H1 (cell line): ENCODE results near the gene CD3D. TPM values are rescaled to one million over a fixed set of nuclear protein-coding genes. Genes with fewer than 3 reads are reported as not detected.

Source experiments
- CTCF ChIA-PET: fragments of 300-600 bp; sonication (Branson Sonifier 250); formaldehyde crosslinking; loops from one replicate; lab custom pipeline; 2021; ENCODE audit not compliant: partially characterized antibody; lab: Charles Lee
- POLR2A ChIA-PET: fragments of 300-600 bp; sonication (Branson Sonifier 250); formaldehyde crosslinking; loops from one replicate; lab custom pipeline; 2021; ENCODE audit warnings: inconsistent platforms; ENCODE audit not compliant: partially characterized antibody; lab: Charles Lee
- DNase-seq, 2 experiments: peaks; one replicate each; pipeline versions ENCODE4 v3.0.0 to v3.0.0-alpha.2; 2010 to 2022; ENCODE audit warnings: low spot score in 2 of 2, low read depth in 1 of 2, mixed read lengths in 1 of 2
- FAIRE-seq: peaks from 2 replicates; lab custom pipeline; 2011; peaks lifted over from hg19 to GRCh38; lab: Jason Lieb, UNC
- H2AFZ ChIP-seq: 2 replicates; pipeline ENCODE4 v1.8.1; 2012; ENCODE audit warnings: low read length, inconsistent platforms
- H2AK5ac ChIP-seq: 2 replicates; pipeline ENCODE4 v1.6.1; 2013; ENCODE audit warnings: low read depth, low read length
- H2BK120ac ChIP-seq: replicated peaks from 2 replicates; pipeline ENCODE3; 2013; ENCODE audit warnings: low read depth, low read length, inconsistent platforms
- H2BK12ac ChIP-seq: 2 replicates; pipeline ENCODE4 v1.6.1; 2013; ENCODE audit warnings: low read depth, low read length
- H2BK15ac ChIP-seq: 2 replicates; pipeline ENCODE4 v1.6.1; 2013; ENCODE audit warnings: low read length
- H2BK20ac ChIP-seq: 2 replicates; pipeline ENCODE4 v1.6.1; 2013; ENCODE audit warnings: low read length
- H2BK5ac ChIP-seq: 2 replicates; pipeline ENCODE4 v1.6.1; 2013; ENCODE audit warnings: low read depth, low read length
- H3K14ac ChIP-seq: 2 replicates; pipeline ENCODE4 v1.6.1; 2013; ENCODE audit warnings: inconsistent platforms; ENCODE audit not compliant: insufficient read length
- H3K18ac ChIP-seq: 2 replicates; pipeline ENCODE4 v1.6.1; 2013; ENCODE audit warnings: low read length; ENCODE audit errors: extremely low read depth
- H3K23ac ChIP-seq: 2 replicates; pipeline ENCODE4 v1.6.1; 2013; ENCODE audit warnings: inconsistent platforms; ENCODE audit not compliant: insufficient read length
- H3K23me2 ChIP-seq: 2 replicates; pipeline ENCODE4 v1.6.1; 2013; ENCODE audit warnings: low read depth, low read length
- H3K27ac ChIP-seq: 2 replicates; pipeline ENCODE4 v1.6.1; 2011; ENCODE audit warnings: low read depth, low read length, inconsistent platforms
- H3K27me3 ChIP-seq, 4 experiments: replicated peaks in 1 of 4; 1 replicate in 1 of 4; 2 replicates in 3 of 4; pipeline versions ENCODE4 v1.6.1 to v1.8.1; 2011 to 2013; ENCODE audit warnings: low read length in 3 of 4, mild to moderate bottlenecking in 3 of 4, inconsistent platforms in 2 of 4, mixed read lengths in 2 of 4, moderate library complexity in 1 of 4; ENCODE audit not compliant: control insufficient read depth in 3 of 4, insufficient read depth in 3 of 4; ENCODE audit errors: extremely low read depth in 1 of 4
- H3K36me3 ChIP-seq, 4 experiments: 2 replicates each; pipeline versions ENCODE4 v1.6.1 to v1.8.1; 2011 to 2013; ENCODE audit warnings: mild to moderate bottlenecking in 4 of 4, low read length in 3 of 4, moderate library complexity in 2 of 4, control low read depth in 1 of 4, inconsistent platforms in 1 of 4; ENCODE audit not compliant: insufficient read depth in 4 of 4, control insufficient read depth in 2 of 4
- H3K4ac ChIP-seq: replicated peaks from 2 replicates; pipeline ENCODE3; 2013; ENCODE audit warnings: low read length, low read depth, mixed read lengths, inconsistent platforms; ENCODE audit not compliant: insufficient read length
- H3K4me1 ChIP-seq, 4 experiments: replicated peaks in 1 of 4; 1 replicate in 1 of 4; 2 replicates in 3 of 4; pipeline versions ENCODE4 v1.6.1 to v1.8.1; 2011 to 2013; ENCODE audit warnings: low read length in 3 of 4, inconsistent platforms in 2 of 4, mixed read lengths in 1 of 4; ENCODE audit not compliant: insufficient read depth in 4 of 4, control insufficient read depth in 3 of 4
- H3K4me2 ChIP-seq, 2 experiments: 2 replicates each; pipeline versions ENCODE4 v1.6.1 to v1.8.1; 2011 to 2013; ENCODE audit warnings: low read depth in 2 of 2, low read length in 2 of 2, control low read depth in 1 of 2, inconsistent platforms in 1 of 2, mild to moderate bottlenecking in 1 of 2; ENCODE audit not compliant: insufficient read depth in 1 of 2
- H3K4me3 ChIP-seq, 4 experiments: fragments of 200-600, 300-600 bp in 1 of 4; sonication (generic), shearing (Covaris generic), sonication (Bioruptor Twin) in 1 of 4; 2 replicates each; pipeline versions ENCODE4 v1.5.1 to v1.8.1; 2011 to 2016; ENCODE audit warnings: low read length in 4 of 4, low read depth in 3 of 4, control low read depth in 2 of 4, inconsistent platforms in 2 of 4, mild to moderate bottlenecking in 2 of 4, mixed read lengths in 1 of 4, moderate library complexity in 1 of 4; ENCODE audit not compliant: insufficient read depth in 2 of 4; ENCODE audit errors: extremely low read depth in 1 of 4
- H3K56ac ChIP-seq: replicated peaks from 2 replicates; pipeline ENCODE3; 2013; ENCODE audit warnings: low read depth, mild to moderate bottlenecking, mixed read lengths, low read length, inconsistent platforms; ENCODE audit not compliant: insufficient read length
- H3K79me1 ChIP-seq: 2 replicates; pipeline ENCODE4 v1.6.1; 2013; ENCODE audit warnings: low read depth, low read length, control low read depth
- H3K79me2 ChIP-seq, 2 experiments: 2 replicates each; pipeline versions ENCODE4 v1.6.1 to v1.8.1; 2012 to 2013; ENCODE audit warnings: low read length in 2 of 2, mild to moderate bottlenecking in 2 of 2, inconsistent platforms in 1 of 2; ENCODE audit not compliant: insufficient read depth in 2 of 2, control insufficient read depth in 1 of 2
- H3K9ac ChIP-seq, 4 experiments: replicated peaks in 1 of 4; 1 replicate in 1 of 4; 2 replicates in 3 of 4; pipeline versions ENCODE4 v1.6.1 to v1.8.1; 2011 to 2013; ENCODE audit warnings: low read depth in 3 of 4, low read length in 3 of 4, control low read depth in 2 of 4, mild to moderate bottlenecking in 2 of 4, moderate library complexity in 2 of 4, inconsistent platforms in 1 of 4; ENCODE audit errors: extremely low read depth in 1 of 4
- H3K9me3 ChIP-seq, 2 experiments: 2 replicates each; pipeline versions ENCODE4 v1.6.1 to v1.8.1; 2012 to 2013; ENCODE audit warnings: mild to moderate bottlenecking in 2 of 2, moderate library complexity in 2 of 2, control low read depth in 1 of 2, inconsistent platforms in 1 of 2, low read depth in 1 of 2, low read length in 1 of 2, mixed read lengths in 1 of 2; ENCODE audit not compliant: insufficient read depth in 2 of 2
- H4K20me1 ChIP-seq, 2 experiments: replicated peaks in 1 of 2; 2 replicates each; pipeline versions ENCODE3 to v1.8.1; 2011 to 2013; ENCODE audit warnings: inconsistent platforms in 2 of 2, low read length in 2 of 2, mild to moderate bottlenecking in 1 of 2; ENCODE audit not compliant: insufficient read depth in 2 of 2, control insufficient read depth in 1 of 2
- H4K5ac ChIP-seq: 2 replicates; pipeline ENCODE4 v1.6.1; 2013; ENCODE audit warnings: low read length, low read depth, mixed read lengths, inconsistent platforms; ENCODE audit not compliant: insufficient read length
- H4K8ac ChIP-seq: 2 replicates; pipeline ENCODE4 v1.8.0; 2013; ENCODE audit warnings: mild to moderate bottlenecking, moderate library complexity, low read length, inconsistent platforms; ENCODE audit not compliant: insufficient read depth; ENCODE audit errors: extremely low read depth
- H4K91ac ChIP-seq: replicated peaks from 2 replicates; pipeline ENCODE3; 2013; ENCODE audit warnings: low read length, mixed read lengths, inconsistent platforms; ENCODE audit not compliant: insufficient read length
- RAD21 ChIP-seq, 2 experiments: IDR thresholded peaks in 1 of 2; conservative IDR thresholded peaks in 1 of 2; 2 replicates each; pipeline ENCODE4 v1.6.1; 2011; ENCODE audit warnings: low read depth in 2 of 2, low read length in 2 of 2, improper control_type of control experiment in 1 of 2, inconsistent platforms in 1 of 2, mild to moderate bottlenecking in 1 of 2, moderate library complexity in 1 of 2
- RNF2 ChIP-seq: fragments of 200-900, 300-1000 bp; sonication (generic); IDR thresholded peaks from 2 replicates; pipeline ENCODE4 v1.7.1; 2016; ENCODE audit warnings: borderline replicate concordance, low read depth, mild to moderate bottlenecking, antibody characterized with exemption, low read length; ENCODE audit not compliant: poor library complexity, severe bottlenecking; ENCODE audit errors: missing control alignments
- SIN3A ChIP-seq, 2 experiments: IDR thresholded peaks in 1 of 2; conservative IDR thresholded peaks in 1 of 2; 2 replicates each; pipeline ENCODE4 v1.6.1; 2011 to 2012; ENCODE audit warnings: low read length in 2 of 2, improper control_type of control experiment in 1 of 2, low read depth in 1 of 2, mild to moderate bottlenecking in 1 of 2
- WGBS, 2 experiments: shearing (Covaris generic) in 1 of 2; methylation state at CpG; one replicate each; pipeline versions ENCODE4 v1.1.6 to v1.1.7; 2013 to 2015; ENCODE audit warnings: low lambda C conversion rate in 2 of 2, mixed read lengths in 2 of 2, inconsistent platforms in 1 of 2, low coverage in 1 of 2, missing lambda C conversion rate in 1 of 2; ENCODE audit not compliant: insufficient replicate concordance in 2 of 2, insufficient coverage in 1 of 2, insufficient read length in 1 of 2; ENCODE audit errors: extremely low coverage in 1 of 2, missing lambda C conversion rate in 1 of 2; 5-methylcytosine and 5-hydroxymethylcytosine counted together
- polyA plus RNA-seq, 7 experiments: library from polyadenylated mRNA; depleted of rRNA in 3 of 7; stranded (reverse) in 5 of 7; unstranded in 2 of 7; fragments of >200 nt in 5 of 7; fragments of 200-250 nt in 2 of 7; gene quantifications; 1 replicate in 5 of 7; 2 replicates in 1 of 7; 4 replicates in 1 of 7; pipeline versions ENCODE4 v1.2.1 to v1.2.3, GENCODE V29; 2011 to 2013; ENCODE audit warnings: missing spikeins in 2 of 7, mixed read lengths in 2 of 7
- total RNA-seq: library from RNA; stranded (reverse); fragmentation: NEBNext Ultra II Directional; extraction: Animal tissue kit (Norgen Biotek cat#: 25700); gene quantifications from 2 replicates; pipeline ENCODE4 v1.2.1, GENCODE V29; 2021

The CD3D gene
- total and polyA plus RNA-seq, 2 of the 8 experiments (the other 6 are each of a cell fraction or from before 2014, with no cell fraction given), result not detected

DNA sequence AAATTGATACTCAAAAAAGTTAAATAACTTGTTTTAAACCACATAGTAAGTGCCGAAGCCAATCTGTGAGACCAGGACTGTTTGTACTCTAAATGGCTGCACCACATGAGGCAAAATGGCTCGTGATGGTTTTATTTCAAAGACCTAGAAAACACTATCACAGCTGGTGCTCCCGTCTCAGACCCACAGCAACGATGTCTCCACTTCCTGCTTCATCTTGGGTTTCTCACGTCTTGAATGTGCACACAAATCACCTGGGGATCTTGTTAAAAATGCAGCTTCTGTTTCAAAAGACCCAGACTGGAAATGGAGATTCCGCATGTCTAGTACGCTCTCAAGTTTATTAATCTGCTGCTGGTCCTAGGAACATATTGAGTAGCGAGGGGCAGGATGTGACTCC, 36.8 kb downstream of the CD3D start:
- WGBS, 2 experiments, result 86% methylated on average over 8 of the region's 8 CpGs; no CpG with 5 or more reads in 1 of the 2 experiments
- H4K91ac ChIP-seq, result no peak overlapping the region
- no peak overlapping the region for H3K56ac ChIP-seq
- no peak overlapping the region for H4K8ac ChIP-seq
- no peaks in the 10 kb centered on the region for H3K36me3 ChIP-seq
- H3K4me3 ChIP-seq, result no peak overlapping the region
- no peak overlapping the region for H3K18ac ChIP-seq
- H4K5ac ChIP-seq, result no peak overlapping the region
- H2BK12ac ChIP-seq, result no peak overlapping the region
- no peak overlapping the region for H2BK5ac ChIP-seq
- no peak overlapping the region for H3K23ac ChIP-seq
- CTCF ChIA-PET, result interaction anchor here (1.2 to 1.4 kb wide), 2 partner anchors 107 to 124 kb away, joined by 3 to 4 read pairs; no protein-coding TSS in a partner anchor
- FAIRE-seq, result no peak
- no peak for DNase-seq
- H3K4me1 ChIP-seq, result no peaks in the 10 kb centered on the region
- TF ChIP-seq RAD21 (IDR thresholded peaks at IDR 0.05 in 1 of 2, conservative IDR thresholded peaks at IDR 0.05 in 1 of 2; ENCODE audit: low read depth in 2 of 2, low read length in 2 of 2) (no peak), RNF2 (no peak), SIN3A (conservative IDR thresholded peaks at IDR 0.05 in 1 of 2, IDR thresholded peaks at IDR 0.05 in 1 of 2; ENCODE audit: low read depth in 1 of 2, low read length in 2 of 2) (no peak)
- POLR2A ChIA-PET, result interaction anchor here (1.3 to 1.7 kb wide), 2 partner anchors 10 to 54 kb away, joined by 3 to 4 read pairs; partner anchors contain the start of gene UBE4A
- H2AK5ac ChIP-seq, result no peak overlapping the region
- H2AFZ ChIP-seq, result peak overlapping the region; percentile 71; the same call in 1 of the 2 replicates
- H3K4ac ChIP-seq, result no peak overlapping the region
- H3K14ac ChIP-seq, result no peak overlapping the region
- H3K4me2 ChIP-seq, result no peak overlapping the region
- no peaks in the 10 kb centered on the region for H3K79me2 ChIP-seq
- H4K20me1 ChIP-seq, result no peaks in the 10 kb centered on the region
- no peak overlapping the region for H2BK120ac ChIP-seq
- H3K79me1 ChIP-seq, result no peaks in the 10 kb centered on the region
- H3K27ac ChIP-seq, result no peak overlapping the region
- no peak overlapping the region for H2BK20ac ChIP-seq
- no peaks in the 10 kb centered on the region for H3K9me3 ChIP-seq
- H3K23me2 ChIP-seq, result no peaks in the 10 kb centered on the region
- H3K9ac ChIP-seq, result no peak overlapping the region
- no peaks in the 10 kb centered on the region for H3K27me3 ChIP-seq
- no peak overlapping the region for H2BK15ac ChIP-seq
